K562 (cell line): Measurements from ENCODE around the gene UBE2D3. TPM values are rescaled to one million over a fixed set of nuclear protein-coding genes. Genes with fewer than 3 reads are reported as not detected.

Experiments used
- ATAC-seq: fragments of 200-7000 bp; cut with Tn5 transposase; 3 replicates; pipeline ENCODE4 v1.9.1; 2020; ENCODE audit warnings: moderate library complexity
- BruUV-seq: library from RNA; stranded (reverse); fragments of 400-500 nt; replicated peaks from 2 replicates; lab custom pipeline; 2021; lab: Mats Ljungman, UMichigan
- CTCF ChIA-PET: fragments of 300-600 bp; formaldehyde crosslinking; extraction: SDS; loops from one replicate; lab custom pipeline; 2021; ENCODE audit warnings: low intra/inter-chr PET ratio; lab: Yijun Ruan, JAX
- POLR2A ChIA-PET: fragments of 300-600, 350-650 bp; sonication (Branson Sonifier 250); formaldehyde crosslinking; extraction: SDS; loops from one replicate; lab custom pipeline; 2021; ENCODE audit warnings: antibody characterized with exemption, inconsistent platforms; lab: Yijun Ruan, JAX
- DNase-seq, 4 experiments: peaks; one replicate each; pipeline versions ENCODE4 v3.0.0 to v3.0.0-alpha.2; 2011 to 2018; ENCODE audit warnings: low spot score in 3 of 4, mixed read lengths in 3 of 4; ENCODE audit errors: extremely low read depth in 1 of 4
- FAIRE-seq: peaks from 2 replicates; lab custom pipeline; 2011; peaks lifted over from hg19 to GRCh38; lab: Jason Lieb, UNC
- H2AFZ ChIP-seq: 2 replicates; pipeline ENCODE4 v1.6.0; 2011; ENCODE audit warnings: low read depth, low read length, control low read depth, inconsistent platforms
- H3K27ac ChIP-seq: fragments of 200-600 bp; 3 replicates; pipeline ENCODE4 v1.8.0; 2011; ENCODE audit warnings: low read depth, mild to moderate bottlenecking, control low read depth, inconsistent platforms, low read length, moderate library complexity, mixed read lengths; ENCODE audit errors: extremely low read depth
- H3K27me3 ChIP-seq, 2 experiments: fragments of 300-600 bp in 1 of 2; 2 replicates in 1 of 2; 3 replicates in 1 of 2; pipeline versions ENCODE4 v1.6.0 to v1.8.0; 2011; ENCODE audit warnings: inconsistent platforms in 2 of 2, low read length in 2 of 2, mild to moderate bottlenecking in 1 of 2, mixed read lengths in 1 of 2, moderate library complexity in 1 of 2; ENCODE audit not compliant: control insufficient read depth in 2 of 2, insufficient read depth in 2 of 2
- H3K36me3 ChIP-seq: fragments of 300-600 bp; 3 replicates; pipeline ENCODE4 v1.8.0; 2011; ENCODE audit warnings: mild to moderate bottlenecking, low read length, inconsistent platforms; ENCODE audit not compliant: control insufficient read depth, insufficient read depth
- H3K4me1 ChIP-seq, 2 experiments: fragments of 200-600 bp in 1 of 2; replicated peaks in 1 of 2; 2 replicates in 1 of 2; 3 replicates in 1 of 2; pipeline versions ENCODE4 v1.5.1 to v1.8.0; 2011; ENCODE audit warnings: inconsistent platforms in 2 of 2, low read length in 2 of 2, mild to moderate bottlenecking in 1 of 2, mixed read lengths in 1 of 2, moderate library complexity in 1 of 2; ENCODE audit not compliant: control insufficient read depth in 2 of 2, insufficient read depth in 2 of 2
- H3K4me2 ChIP-seq: 2 replicates; pipeline ENCODE4 v1.6.1; 2011; ENCODE audit warnings: low read length, control low read depth, inconsistent platforms, mixed read lengths; ENCODE audit not compliant: insufficient read depth
- H3K4me3 ChIP-seq: fragments of 200-600 bp; sonication (generic), shearing (Covaris generic); 2 replicates; pipeline ENCODE4 v1.5.1; 2016; ENCODE audit warnings: control low read depth, inconsistent platforms
- H3K79me2 ChIP-seq: fragments of 200-600 bp; 3 replicates; pipeline ENCODE4 v1.8.0; 2011; ENCODE audit warnings: low read length, inconsistent platforms; ENCODE audit not compliant: control insufficient read depth, insufficient read depth
- H3K9ac ChIP-seq, 2 experiments: 2 replicates each; pipeline versions ENCODE4 v1.6.0 to v1.6.1; 2011; ENCODE audit warnings: low read depth in 2 of 2, low read length in 2 of 2, control low read depth in 1 of 2, inconsistent platforms in 1 of 2, mild to moderate bottlenecking in 1 of 2, mixed read lengths in 1 of 2; ENCODE audit not compliant: insufficient read depth in 1 of 2
- H3K9me1 ChIP-seq: one replicate; pipeline ENCODE4 v1.6.0; 2011; ENCODE audit warnings: inconsistent platforms, mild to moderate bottlenecking, low read length, moderate library complexity; ENCODE audit not compliant: control insufficient read depth, insufficient read depth
- H3K9me3 ChIP-seq: replicated peaks from 2 replicates; pipeline ENCODE4 v1.5.1; 2011; ENCODE audit warnings: low read depth, low read length, inconsistent platforms; ENCODE audit not compliant: control insufficient read depth, insufficient read depth
- H4K20me1 ChIP-seq: replicated peaks from 2 replicates; pipeline ENCODE4 v1.6.1; 2011; ENCODE audit warnings: low read length, inconsistent platforms, mixed read lengths; ENCODE audit not compliant: control insufficient read depth, insufficient read depth
- CCAR2 ChIP-seq: fragments of 200-400 bp; formaldehyde crosslinking; IDR thresholded peaks from 2 replicates; pipeline ENCODE4 v1.6.1; 2017; ENCODE audit warnings: mild to moderate bottlenecking, low read depth, low read length
- MYNN ChIP-seq, 2 experiments: sonication (generic); formaldehyde crosslinking in 1 of 2; IDR thresholded peaks; 2 replicates each; pipeline versions ENCODE4 v1.5.0 to v1.6.1; 2016 to 2020; ENCODE audit warnings: antibody characterized with exemption in 1 of 2, missing genetic modification reagents in 1 of 2
- POLR2A ChIP-seq: fragments of 450-650 bp; conservative IDR thresholded peaks from 2 replicates; pipeline ENCODE4 v1.6.1; 2016
- SMARCC2 ChIP-seq: fragments of 450-650 bp; IDR thresholded peaks from 2 replicates; pipeline ENCODE4 v1.6.1; 2017; ENCODE audit warnings: antibody characterized with exemption, moderate library complexity, mild to moderate bottlenecking, low read depth
- SUPT5H ChIP-seq: fragments of 450-650 bp; IDR thresholded peaks from 2 replicates; pipeline ENCODE4 v1.6.1; 2016
- TCF15 ChIP-seq: fragments of 250-450 bp; sonication (Bioruptor Pico); IDR thresholded peaks from 2 replicates; pipeline ENCODE4 v1.8.0; 2022; ENCODE audit warnings: moderate library complexity, mild to moderate bottlenecking, inconsistent platforms
- ZKSCAN1 ChIP-seq: fragments of 150-350 bp; IDR thresholded peaks from 2 replicates; pipeline ENCODE4 v1.6.1; 2016; ENCODE audit warnings: low read depth, low read length
- WGBS: fragments of 100-300 bp; shearing (Covaris generic); methylation state at CpG from one replicate; pipeline ENCODE4 v1.1.6; 2016; ENCODE audit warnings: low coverage, mixed read lengths; ENCODE audit not compliant: insufficient coverage; ENCODE audit errors: missing lambda C conversion rate; 5-methylcytosine and 5-hydroxymethylcytosine counted together
- in situ Hi-C: fragments of 300-500 bp; cut with MboI; formaldehyde crosslinking; loops from 4 replicates; pipeline ENCODE4 v1.15.0; 2018; ENCODE audit warnings: inconsistent platforms, mixed read lengths
- intact Hi-C: fragments of 100-400 bp; cut with micrococcal nuclease; formaldehyde crosslinking; loops from 2 replicates; pipeline ENCODE4 v1.14.2; 2022
- polyA plus RNA-seq, 8 experiments: library from polyadenylated mRNA; depleted of rRNA in 4 of 8; stranded (reverse) in 5 of 8; unstranded in 3 of 8; fragments of >200 nt; fragmentation: Nextera tagmentation in 2 of 8; fragmentation: Illumina TruSeq in 1 of 8; extraction: Ambion mirVana in 2 of 8; extraction: Trizol in 1 of 8; gene quantifications; 2 replicates each; pipeline versions ENCODE4 v1.2.1 to v1.2.3, GENCODE V29; 2011 to 2014; ENCODE audit warnings: inconsistent platforms in 1 of 8, missing spikeins in 1 of 8
- total RNA-seq, 7 experiments: library from RNA; depleted of rRNA in 6 of 7; stranded (reverse); fragments of >200 nt in 6 of 7; fragmentation: Illumina TruSeq in 2 of 7; extraction: Trizol in 2 of 7; gene quantifications; 2 replicates each; pipeline versions ENCODE4 v1.2.1 to v1.2.3, GENCODE V29; 2011 to 2021; ENCODE audit warnings: low replicate concordance in 1 of 7

UBE2D3 gene
- total and polyA plus RNA-seq, 9 of the 15 experiments (the other 6 are each of a cell fraction or from before 2014, with no cell fraction given), result 191 to 618 (median 292) TPM

GRCh38 chr4:102791318-102791835 is 36.0 kb downstream of the UBE2D3 start:
- CTCF ChIA-PET, result no interaction called here
- peak; percentile 34; the same call in 1 of the 2 replicates for TF ChIP-seq SUPT5H
- no peak for TF ChIP-seq ZKSCAN1
- TF ChIP-seq CCAR2, result no peak
- 0 out of 2 replicates have a peak, but pooled peaks have one; percentile 14 for TF ChIP-seq MYNN (IDR thresholded peaks at IDR 0.05)
- TF ChIP-seq MYNN (CRISPR knock-in tag; IDR thresholded peaks at IDR 0.05), result no peak
- peak; percentile 45 for TF ChIP-seq POLR2A
- TF ChIP-seq SMARCC2, result no peak
- no peak for TF ChIP-seq TCF15 (CRISPR knock-in tag)
- TF ChIP-seq, all 486 proteins: peak for 3
- FAIRE-seq (no peak), DNase-seq (no peak), ATAC-seq (no peak)
- Histone ChIP-seq H3K79me2 (no peaks in the 10 kb centered on the region; the same call in 2 of the 3 replicates), H3K9me1 (no peaks in the 10 kb centered on the region), H3K4me3 (no peak overlapping the region), H2AFZ (no peak overlapping the region), H3K9me3 (no peaks in the 10 kb centered on the region), H3K27me3 (no peaks in the 10 kb centered on the region), H4K20me1 (no peaks in the 10 kb centered on the region), H3K4me1 (no peaks in the 10 kb centered on the region; a peak in 2 of 5 replicates), H3K9ac (no peak overlapping the region), H3K36me3 (peaks cover 46% of the 10 kb centered on the region), H3K27ac (no peak overlapping the region), H3K4me2 (no peak overlapping the region)
- POLR2A ChIA-PET, result interaction anchor here (2.3 kb wide), 1 partner anchor 11 kb away, joined by 6 read pairs; no protein-coding TSS in a partner anchor
- 79% methylated on average over 7 of the region's 7 CpGs for WGBS
- in situ Hi-C loops (no loop called here), intact Hi-C loops (no loop called here)
- no TSS peak for BruUV-seq
